HG02571 (cell line): ENCODE data around the gene PRDM16.

Experiments used
- ATAC-seq: cut with Tn5 transposase; IDR thresholded peaks from one replicate; pipeline ENCODE4 v1.9.1; 2021; ENCODE audit warnings: mild to moderate bottlenecking, moderate library complexity; ENCODE audit not compliant: unreplicated experiment

PRDM16 gene

GRCh38 chr1:3401585-3402257, 332.7 kb downstream of the PRDM16 start:
- no peak for ATAC-seq

GRCh38 chr1:3402258-3403010, 333.4 kb downstream of the PRDM16 start:
- no peak for ATAC-seq

GRCh38 chr1:3403011-3403345, 334.0 kb downstream of the PRDM16 start:
- ATAC-seq, result no peak

DNA sequence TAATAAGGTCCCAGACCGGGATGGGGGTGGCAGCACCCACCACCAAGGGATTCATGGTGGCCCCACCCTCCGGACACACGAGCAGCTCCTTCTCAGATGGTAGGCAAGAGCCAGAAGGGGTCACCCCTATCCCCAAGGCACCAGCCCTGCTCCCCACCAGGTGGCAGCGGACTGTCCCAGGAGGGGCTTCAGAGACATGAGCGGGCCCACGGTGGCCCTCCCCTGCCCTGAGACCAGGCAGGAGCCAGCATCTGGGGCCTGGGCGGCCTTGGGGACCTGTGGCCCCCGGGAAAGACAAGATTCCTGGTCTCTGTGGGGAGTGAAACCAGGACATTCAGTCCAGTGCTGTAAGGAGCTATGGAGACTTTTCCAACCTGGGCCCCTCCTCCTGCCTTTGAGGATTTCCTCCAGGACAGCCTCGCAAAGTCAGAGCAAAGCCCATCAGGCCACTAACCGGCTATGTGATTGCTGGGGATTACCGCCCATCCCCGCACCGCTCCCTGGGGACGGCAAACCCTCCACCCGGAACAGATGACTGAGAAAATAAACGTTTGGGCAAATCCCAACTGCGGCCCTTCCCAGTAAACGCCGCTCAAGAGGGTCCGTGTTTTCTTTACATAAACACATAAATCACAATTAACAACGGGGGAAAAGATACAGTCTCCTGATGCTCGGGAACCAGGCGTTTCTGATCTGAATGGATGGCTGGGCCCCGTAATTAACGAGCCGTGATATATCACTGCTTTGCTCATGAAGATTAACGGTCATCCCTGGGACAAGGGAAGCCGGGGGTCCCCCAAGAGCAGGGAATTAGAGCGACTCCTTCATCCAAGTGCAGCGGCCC, 334.6 kb downstream of the PRDM16 start:
- ATAC-seq, result no peak

DNA sequence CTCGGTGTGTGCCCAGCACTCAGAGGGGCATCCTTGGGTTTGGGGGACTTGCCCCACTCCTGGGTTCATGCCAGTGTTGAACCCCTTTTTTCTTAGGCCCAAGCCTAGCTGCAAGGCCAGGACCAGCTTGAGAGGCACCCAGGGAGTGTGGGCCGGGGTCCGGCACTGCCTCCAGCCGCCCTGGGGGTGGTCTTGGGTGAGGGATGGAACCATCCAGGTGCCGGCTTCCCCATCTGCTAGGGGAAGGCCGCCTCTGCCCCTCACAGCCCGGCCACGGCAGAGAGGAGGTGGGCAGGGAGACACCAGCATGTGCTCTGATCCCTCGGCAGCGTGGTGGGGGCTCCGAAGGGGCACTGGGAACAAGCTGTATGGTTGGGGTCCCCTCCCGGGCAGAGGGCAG, 335.3 kb downstream of the PRDM16 start:
- no peak for ATAC-seq

GRCh38 chr1:3404801-3405200, 335.8 kb downstream of the PRDM16 start:
- ATAC-seq, result no peak

DNA sequence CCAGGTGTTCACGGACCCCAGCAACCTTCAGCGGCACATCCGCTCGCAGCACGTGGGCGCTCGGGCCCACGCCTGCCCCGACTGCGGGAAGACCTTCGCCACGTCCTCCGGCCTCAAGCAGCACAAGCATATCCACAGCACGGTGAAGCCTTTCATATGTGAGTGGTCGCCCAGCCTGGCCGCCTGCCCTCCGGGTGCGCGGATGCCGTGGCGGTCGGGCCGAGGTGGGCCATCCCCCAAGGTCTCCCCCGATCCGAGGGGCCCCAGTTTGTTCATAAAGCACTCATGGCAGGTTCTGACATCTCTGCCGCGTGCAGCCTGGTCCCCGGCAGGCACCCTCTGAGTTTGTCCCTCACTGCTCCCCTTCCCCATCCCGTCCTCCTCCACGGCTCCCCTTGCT, 336.5 kb downstream of the PRDM16 start:
- ATAC-seq, result no peak

DNA sequence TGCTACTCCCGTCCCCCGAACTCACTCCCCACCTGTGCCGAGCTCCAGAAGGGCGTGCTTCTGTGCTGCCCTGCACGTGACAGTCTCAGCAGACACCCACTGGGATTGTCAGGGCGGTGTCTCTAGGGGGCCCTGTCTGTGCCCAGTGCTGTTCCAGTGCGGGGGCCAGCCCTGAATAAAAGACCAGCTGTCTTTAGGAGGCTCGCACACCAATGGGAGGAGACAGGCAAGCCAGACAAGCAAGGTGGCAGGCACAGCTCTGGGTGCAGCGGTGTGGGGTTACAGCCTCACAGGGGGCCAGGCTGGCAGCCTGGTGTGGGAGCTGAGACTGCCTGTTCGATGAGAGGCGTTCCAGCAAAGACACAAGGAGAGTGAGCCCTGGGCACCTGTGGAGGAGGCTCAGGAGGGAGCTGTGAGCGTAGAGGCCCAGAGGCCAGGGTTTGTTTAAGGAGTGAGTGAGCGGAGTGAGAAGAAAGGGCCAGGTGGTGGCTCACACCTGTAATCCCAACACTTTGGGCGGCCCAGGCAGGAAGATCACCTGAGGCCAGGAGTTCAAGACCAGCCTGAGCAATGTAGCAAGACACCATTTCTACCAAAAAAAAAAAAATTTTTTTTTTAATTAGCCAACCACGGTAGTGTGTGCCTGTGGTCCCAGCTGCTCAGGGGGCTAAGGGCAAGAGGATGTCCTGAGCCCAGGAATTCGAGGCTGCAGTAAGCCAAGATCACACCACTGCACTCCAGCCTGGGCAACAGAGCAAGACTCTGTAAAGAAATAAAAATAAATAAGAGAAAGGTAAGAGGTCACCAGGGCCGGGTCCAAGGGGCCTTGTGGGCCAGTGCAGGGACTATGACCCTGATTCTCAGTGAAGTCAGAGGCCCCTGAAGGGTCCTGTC, 337.2 kb downstream of the PRDM16 start:
- no peak for ATAC-seq

DNA sequence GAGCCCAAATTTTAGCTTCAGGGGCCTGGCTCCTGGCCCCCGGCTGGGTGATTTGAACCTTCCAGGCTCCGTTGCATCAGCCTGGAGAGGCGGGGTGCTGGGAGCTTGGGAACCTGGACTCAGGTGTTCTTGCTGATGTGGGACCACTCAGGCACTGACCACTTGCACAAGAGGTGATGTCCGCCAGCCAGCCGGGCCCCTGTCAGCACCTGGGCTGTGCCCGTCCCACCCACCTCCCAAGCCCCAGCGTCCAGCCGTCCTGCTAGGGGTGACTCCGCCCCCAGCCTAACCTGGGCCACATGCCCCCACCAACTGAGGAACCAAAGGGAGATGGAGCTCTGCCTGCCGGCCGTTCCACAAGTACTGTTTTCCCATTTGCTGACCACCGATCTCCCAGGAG, 338.0 kb downstream of the PRDM16 start:
- no peak for ATAC-seq

GRCh38 chr1:3408751-3409266, 339.8 kb downstream of the PRDM16 start:
- ATAC-seq, result no peak

DNA sequence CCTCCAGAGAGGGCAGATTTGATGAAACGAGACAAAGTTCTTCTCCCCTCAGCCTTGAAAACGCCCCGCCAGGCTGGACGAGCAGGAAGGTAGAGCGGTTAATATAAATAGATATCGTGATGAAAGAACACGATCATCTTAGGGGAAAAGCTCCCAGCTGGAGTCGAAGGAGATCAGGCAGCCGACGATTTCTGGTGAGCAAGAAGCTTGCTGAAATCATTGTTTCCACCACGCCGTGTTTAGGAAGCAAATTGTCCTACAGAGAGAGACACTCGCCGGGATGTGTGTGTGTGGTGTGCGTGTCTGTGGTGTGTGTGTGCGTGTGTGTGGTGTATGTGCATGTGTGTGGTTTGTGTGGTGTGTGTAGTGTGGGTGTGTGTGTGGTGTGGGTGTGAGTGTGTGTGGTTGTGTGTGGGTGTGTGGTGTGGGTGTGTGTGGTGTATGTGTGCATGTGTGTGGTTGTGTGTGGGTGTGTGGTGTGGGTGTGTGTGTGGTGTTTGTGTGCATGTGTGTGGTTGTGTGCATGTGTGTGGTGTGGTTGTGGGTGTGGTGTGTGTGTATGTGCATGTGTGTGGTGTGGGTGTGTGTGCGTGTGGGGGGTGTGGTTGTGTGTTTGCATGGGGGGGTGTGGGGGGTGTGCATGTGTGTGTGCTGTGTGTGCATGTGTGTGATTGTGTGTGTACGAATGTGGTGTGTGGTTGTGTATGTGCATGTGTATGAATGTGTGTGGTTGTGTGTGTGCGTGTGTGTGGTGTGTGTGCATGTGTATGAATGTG, 340.6 kb downstream of the PRDM16 start:
- no peak for ATAC-seq

DNA sequence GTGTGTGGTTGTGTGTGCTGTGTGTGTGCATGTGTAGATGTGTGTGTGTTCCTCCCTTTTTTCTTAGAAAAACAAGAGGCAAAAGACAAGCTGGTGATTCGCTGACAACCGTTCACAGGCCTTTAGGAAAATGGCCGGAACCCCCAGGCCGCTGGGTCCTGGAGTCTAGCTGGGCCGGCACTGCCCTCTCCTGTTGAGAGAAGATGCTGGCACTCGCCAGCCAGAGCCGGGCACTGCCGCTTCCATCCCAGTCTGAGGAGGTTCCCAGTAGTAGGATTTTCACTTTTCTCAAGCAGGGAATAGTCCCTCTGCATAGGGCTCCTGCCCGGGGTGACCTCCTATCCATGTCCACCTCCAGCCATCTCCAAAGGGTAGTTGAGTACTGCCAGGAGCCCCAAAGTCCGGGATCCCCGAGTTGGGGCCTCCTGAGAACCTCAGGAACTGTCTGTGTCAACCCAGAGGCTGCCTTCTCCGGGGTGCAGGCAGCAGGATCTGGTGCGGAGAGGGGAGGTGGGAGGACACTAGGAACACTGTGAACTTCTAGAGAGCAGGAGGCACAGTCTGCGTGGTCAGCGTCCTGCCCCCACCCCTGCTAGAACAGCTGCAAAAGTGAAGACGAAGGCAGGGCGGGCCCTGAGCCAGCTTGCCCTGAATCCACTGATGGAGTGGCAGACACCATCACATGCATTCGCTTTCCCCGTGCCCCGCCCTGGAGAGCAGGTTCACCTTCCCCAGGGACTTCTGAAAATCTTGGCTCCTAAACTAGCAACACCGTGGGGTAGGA, 341.3 kb downstream of the PRDM16 start:
- no peak for ATAC-seq

DNA sequence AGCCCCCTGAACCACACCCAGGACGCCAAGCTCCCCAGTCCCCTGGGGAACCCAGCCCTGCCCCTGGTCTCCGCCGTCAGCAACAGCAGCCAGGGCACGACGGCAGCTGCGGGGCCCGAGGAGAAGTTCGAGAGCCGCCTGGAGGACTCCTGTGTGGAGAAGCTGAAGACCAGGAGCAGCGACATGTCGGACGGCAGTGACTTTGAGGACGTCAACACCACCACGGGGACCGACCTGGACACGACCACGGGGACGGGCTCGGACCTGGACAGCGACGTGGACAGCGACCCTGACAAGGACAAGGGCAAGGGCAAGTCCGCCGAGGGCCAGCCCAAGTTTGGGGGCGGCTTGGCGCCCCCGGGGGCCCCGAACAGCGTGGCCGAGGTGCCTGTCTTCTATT, 342.8 kb downstream of the PRDM16 start:
- no peak for ATAC-seq

- ATAC-seq, result no peak
Measured at GRCh38 chr1:3412376-3412775, 343.4 kb downstream of the PRDM16 start.

DNA sequence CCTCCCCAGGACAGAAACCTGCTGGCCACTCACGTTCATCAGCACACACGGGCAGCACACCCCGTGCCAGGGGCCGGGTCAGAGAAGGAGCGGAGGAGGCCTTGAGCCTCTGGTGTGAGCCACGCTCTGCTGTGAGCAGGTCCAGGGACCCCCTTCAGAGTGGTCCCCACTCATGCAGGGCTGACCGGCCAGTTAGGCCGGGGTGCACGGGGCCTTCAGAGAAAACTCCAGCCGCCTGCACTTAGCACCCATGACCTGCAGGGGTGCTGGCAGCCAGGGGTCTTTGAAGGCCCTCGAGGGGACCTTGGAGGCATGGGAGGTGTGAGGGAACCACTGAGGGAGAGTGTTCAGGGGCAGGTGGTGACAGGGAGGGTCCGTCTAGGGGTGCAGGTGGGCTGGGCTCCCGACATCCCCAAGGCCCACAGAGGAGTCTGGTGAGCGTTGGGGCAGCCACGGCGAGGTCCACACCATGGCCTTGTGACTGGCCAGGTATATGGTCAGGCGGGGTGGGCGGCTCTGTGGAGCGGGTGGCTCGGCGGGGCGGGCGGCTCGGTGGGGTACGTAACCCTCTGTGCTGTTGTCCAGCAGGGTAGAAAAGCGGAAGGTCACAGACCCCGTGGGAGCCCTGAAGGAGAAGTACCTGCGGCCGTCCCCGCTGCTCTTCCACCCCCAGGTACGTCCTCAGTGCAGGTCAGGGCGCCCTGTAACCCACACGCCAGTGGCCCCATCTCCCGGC, 345.1 kb downstream of the PRDM16 start:
- ATAC-seq, result no peak

DNA sequence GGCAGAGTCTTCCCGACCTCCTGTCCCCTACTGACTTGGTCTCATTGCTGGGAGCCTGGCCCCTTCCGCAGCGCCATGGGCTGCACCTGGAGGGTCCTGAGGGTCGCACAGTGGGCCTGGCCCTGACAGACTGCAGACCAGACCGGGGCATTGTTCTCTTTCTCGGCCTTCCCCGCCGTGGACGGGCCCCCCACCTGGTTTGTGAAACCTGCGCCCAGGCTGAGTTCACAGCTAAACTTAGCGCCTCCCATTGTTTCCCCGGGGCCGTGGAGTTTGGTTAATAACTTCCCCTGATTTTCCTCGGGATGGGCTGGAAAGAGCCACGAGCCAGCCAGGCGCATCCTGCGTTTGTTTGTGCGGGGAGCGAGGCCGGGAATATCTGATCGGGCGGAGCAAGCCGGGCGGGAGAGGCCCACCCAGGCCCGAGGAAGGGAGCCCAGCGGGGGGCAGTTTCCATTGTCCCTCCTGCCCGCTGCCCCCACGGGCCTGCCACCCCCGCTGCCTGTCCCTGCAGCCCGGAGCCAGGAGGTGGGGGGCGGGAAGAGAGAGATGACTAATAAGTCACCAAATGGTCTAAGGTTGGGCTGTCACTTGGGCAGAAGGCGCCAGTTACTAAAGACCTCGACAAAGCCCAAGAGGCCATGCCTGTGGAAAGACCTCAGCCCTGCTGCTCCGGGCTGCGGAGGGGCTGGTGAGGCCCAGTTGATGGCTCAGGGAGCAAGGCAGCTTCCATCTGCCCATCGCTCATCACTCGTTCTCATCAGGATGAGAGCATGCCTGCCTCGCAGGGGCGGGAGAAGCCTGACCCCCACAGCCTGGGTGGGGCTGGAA, 346.5 kb downstream of the PRDM16 start:
- ATAC-seq, result no peak

- ATAC-seq, result no peak
Measured at GRCh38 chr1:3417082-3417739, 348.2 kb downstream of the PRDM16 start.
